ENCODE results near the gene RAPGEF1.

RAPGEF1 gene

DNA sequence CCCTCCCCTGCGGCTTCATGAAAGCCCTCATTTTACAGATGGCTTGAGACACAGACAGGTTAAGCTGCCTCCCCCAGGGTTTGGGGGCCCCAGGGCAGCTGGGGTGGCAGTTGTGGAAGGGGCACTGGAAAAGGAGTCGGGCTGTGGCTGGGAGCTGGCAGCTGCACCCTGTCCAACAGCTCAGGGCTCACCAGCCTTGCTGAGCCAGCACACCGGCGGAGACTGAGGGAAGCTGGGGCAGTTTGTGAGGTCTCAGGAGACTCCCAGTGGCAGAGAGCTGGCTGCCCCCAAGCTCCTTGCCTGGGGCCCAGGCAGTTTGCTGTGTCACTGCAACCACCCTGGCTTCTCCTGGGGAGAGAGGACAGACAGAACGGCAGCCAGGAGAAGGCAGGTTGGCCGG is 34.8 kb upstream of the RAPGEF1 start:
- no peak overlapping the region for H3K4me3 ChIP-seq (ENCODE audit: low read depth, low read length)
- no peak for TF ChIP-seq CTCF (IDR thresholded peaks at IDR 0.05; ENCODE audit: borderline replicate concordance, insufficient read depth, low read depth, low read length)

DNA sequence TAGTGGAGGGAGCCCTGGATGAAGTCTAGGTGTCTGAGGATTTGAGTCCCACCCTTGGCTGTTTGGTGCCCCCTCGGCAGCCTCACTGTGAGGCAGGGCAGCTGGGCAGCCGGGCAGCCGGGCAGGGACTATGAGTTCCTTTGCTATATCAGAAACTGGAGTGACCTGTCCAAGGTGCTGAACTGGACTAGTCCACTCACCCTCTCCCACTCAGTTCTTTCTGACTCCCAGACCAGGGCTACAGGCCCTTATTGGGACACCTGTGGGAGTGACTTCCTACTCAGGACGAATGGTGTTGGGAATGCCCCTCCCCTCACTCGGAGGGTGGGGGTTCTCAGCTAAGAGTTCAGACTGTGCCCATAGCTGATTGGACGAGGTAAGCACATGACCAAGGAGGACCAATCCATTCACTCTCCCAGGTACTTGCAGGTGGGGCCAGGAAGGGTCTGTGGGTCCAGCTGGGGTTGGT is 34.1 kb upstream of the RAPGEF1 start:
- TF ChIP-seq CTCF (IDR thresholded peaks at IDR 0.05; ENCODE audit: borderline replicate concordance, insufficient read depth, low read depth, low read length), result no peak
- H3K4me3 ChIP-seq (ENCODE audit: low read depth, low read length), result no peak overlapping the region

GRCh38 chr9:131772940-131773339 is 33.1 kb upstream of the RAPGEF1 start:
- TF ChIP-seq CTCF (IDR thresholded peaks at IDR 0.05; ENCODE audit: borderline replicate concordance, insufficient read depth, low read depth, low read length), result no peak
- no peak overlapping the region for H3K4me3 ChIP-seq (ENCODE audit: low read depth, low read length)

DNA sequence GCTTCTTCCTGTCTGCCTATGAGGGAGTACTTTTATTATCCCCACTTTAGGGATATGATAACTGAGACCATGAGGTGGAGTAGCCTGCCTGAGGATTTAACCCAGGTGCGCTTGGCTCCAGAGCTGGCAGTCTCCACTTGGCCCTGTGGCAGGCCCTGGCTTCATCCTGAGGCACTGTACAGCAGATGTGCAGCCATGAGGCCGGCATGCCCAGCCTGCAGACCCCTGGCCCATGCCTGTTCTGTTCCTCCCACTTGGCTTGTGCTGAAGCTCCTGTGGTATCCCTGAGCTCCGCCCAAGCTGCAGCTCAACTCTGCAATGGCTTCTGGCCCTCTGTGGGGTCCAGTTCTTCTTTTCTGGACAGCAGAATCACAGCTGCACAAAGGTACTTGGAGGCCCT is 31.8 kb upstream of the RAPGEF1 start:
- no peak overlapping the region for H3K4me3 ChIP-seq (ENCODE audit: low read depth, low read length)
- TF ChIP-seq CTCF (IDR thresholded peaks at IDR 0.05; ENCODE audit: borderline replicate concordance, insufficient read depth, low read depth, low read length), result no peak

DNA sequence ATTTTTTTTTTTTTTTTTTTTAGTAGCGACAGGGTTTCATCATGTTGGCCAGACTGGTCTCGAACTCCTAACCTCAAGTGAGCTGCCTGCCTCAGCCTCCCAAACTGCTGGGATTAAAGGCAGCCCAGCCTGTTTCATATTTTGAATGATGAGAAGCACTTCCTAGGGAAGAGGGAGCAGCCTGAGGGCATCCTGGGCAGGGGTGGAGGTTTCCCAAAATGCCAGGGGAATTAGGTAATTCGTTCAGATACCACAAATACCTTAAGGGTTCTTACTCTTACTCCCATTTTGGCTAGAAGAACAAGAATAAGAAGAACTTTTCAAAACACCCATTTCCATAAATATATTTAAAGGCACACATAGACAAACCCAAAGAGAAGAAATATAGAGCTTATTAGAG is 29.5 kb upstream of the RAPGEF1 start:
- TF ChIP-seq CTCF (IDR thresholded peaks at IDR 0.05; ENCODE audit: borderline replicate concordance, insufficient read depth, low read depth, low read length), result no peak
- no peak overlapping the region for H3K4me3 ChIP-seq (ENCODE audit: low read depth, low read length)

- no peak for TF ChIP-seq CTCF (IDR thresholded peaks at IDR 0.05; ENCODE audit: borderline replicate concordance, insufficient read depth, low read depth, low read length)
- H3K4me3 ChIP-seq (ENCODE audit: low read depth, low read length), result no peak overlapping the region
Observed at GRCh38 chr9:131764568-131764967, 24.7 kb upstream of the RAPGEF1 start.

DNA sequence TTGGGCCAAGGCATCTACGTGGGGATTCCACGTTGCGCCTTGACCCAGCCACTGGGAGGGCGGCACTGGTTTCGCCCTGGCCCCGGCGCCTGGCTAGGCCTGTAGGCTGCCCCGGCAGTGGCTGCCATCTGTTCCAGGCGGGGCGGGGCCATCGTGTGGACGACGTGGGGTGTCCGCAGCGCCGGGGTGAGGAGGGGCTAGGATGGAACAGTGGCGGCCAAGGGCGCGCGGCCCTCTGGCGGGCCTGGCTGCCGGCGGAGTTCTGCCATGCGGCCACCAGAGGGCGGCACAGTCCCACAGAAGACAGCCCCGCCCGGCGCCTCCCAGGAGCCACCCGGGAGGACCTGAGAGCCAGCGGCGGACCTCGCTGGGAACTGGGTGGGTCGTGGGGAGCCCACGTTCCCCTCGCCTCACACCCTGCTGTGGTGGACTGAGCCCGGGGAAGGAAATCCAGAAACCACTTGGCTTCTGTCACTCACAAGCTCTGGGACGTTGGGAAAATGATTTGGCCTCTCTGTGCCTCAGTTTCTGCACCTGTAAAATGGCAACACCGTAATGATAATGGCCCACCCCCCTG is 22.6 kb upstream of the RAPGEF1 start:
- peak; percentile 90 for TF ChIP-seq CTCF (IDR thresholded peaks at IDR 0.05; ENCODE audit: borderline replicate concordance, insufficient read depth, low read depth, low read length)
- H3K4me3 ChIP-seq (ENCODE audit: low read depth, low read length), result no peak overlapping the region
